GM23338 (cell line): ENCODE results near the gene POLQ. TPM values are rescaled to one million over a fixed set of nuclear protein-coding genes. Genes with fewer than 3 reads are reported as not detected.

Source experiments
- ATAC-seq: fragments of 200-7000 bp; cut with Tn5 transposase; 3 replicates; pipeline ENCODE4 v1.9.1; 2020
- DNase-seq: peaks from one replicate; pipeline ENCODE4 v3.0.0-alpha.2; 2015; ENCODE audit warnings: low spot score
- H2AFZ ChIP-seq: fragments of 200-600 bp; sonication (generic); 2 replicates; pipeline ENCODE4 v1.8.0; 2016; ENCODE audit warnings: antibody characterized with exemption, mild to moderate bottlenecking, moderate library complexity
- H3F3A ChIP-seq: fragments of 200-600 bp; sonication (generic); replicated peaks from 2 replicates; pipeline ENCODE4 v1.8.0; 2017; ENCODE audit warnings: antibody characterized with exemption, mixed run types, low read depth
- H3K27ac ChIP-seq: fragments of 200-600 bp; sonication (generic); 2 replicates; pipeline ENCODE4 v1.6.1; 2016; ENCODE audit warnings: low read depth
- H3K27me3 ChIP-seq: fragments of 200-600 bp; sonication (generic); 2 replicates; pipeline ENCODE4 v1.8.0; 2016; ENCODE audit warnings: mild to moderate bottlenecking, mixed run types, moderate library complexity; ENCODE audit not compliant: insufficient read depth
- H3K36me3 ChIP-seq: fragments of 200-600 bp; sonication (generic); 2 replicates; pipeline ENCODE4 v1.8.0; 2016; ENCODE audit warnings: mild to moderate bottlenecking; ENCODE audit not compliant: insufficient read depth
- H3K4me1 ChIP-seq: fragments of 200-600 bp; sonication (generic); 2 replicates; pipeline ENCODE4 v1.8.0; 2016; ENCODE audit warnings: mild to moderate bottlenecking, moderate library complexity; ENCODE audit not compliant: insufficient read depth
- H3K4me2 ChIP-seq: fragments of 200-600 bp; sonication (generic); 2 replicates; pipeline ENCODE4 v1.7.1; 2017; ENCODE audit warnings: mixed run types
- H3K4me3 ChIP-seq: fragments of 200-600 bp; sonication (generic); 2 replicates; pipeline ENCODE4 v1.6.1; 2016; ENCODE audit warnings: mixed run types
- H3K79me2 ChIP-seq: fragments of 200-600 bp; sonication (generic); replicated peaks from 2 replicates; pipeline ENCODE4 v1.8.0; 2017; ENCODE audit warnings: mild to moderate bottlenecking; ENCODE audit not compliant: insufficient read depth
- H3K9me2 ChIP-seq: fragments of 200-600 bp; sonication (generic); 2 replicates; pipeline ENCODE4 v1.8.0; 2017; ENCODE audit not compliant: insufficient read depth
- H4K20me1 ChIP-seq: fragments of 200-600 bp; sonication (generic); replicated peaks from 2 replicates; pipeline ENCODE4 v1.8.0; 2017; ENCODE audit warnings: mild to moderate bottlenecking; ENCODE audit not compliant: insufficient read depth
- H3K27ac Mint-ChIP-seq: 2 replicates; pipeline ENCODE4 v1.8.0; 2020; ENCODE audit warnings: inconsistent platforms, mild to moderate bottlenecking, moderate library complexity, mixed read lengths
- H3K27me3 Mint-ChIP-seq: 3 replicates; pipeline ENCODE4 v1.8.0; 2022; ENCODE audit warnings: low read depth, mild to moderate bottlenecking, moderate library complexity, mixed read lengths, inconsistent platforms; ENCODE audit not compliant: insufficient read depth, poor library complexity
- H3K36me3 Mint-ChIP-seq: 3 replicates; pipeline ENCODE4 v1.8.0; 2021; ENCODE audit warnings: low read depth, mild to moderate bottlenecking, inconsistent platforms, moderate library complexity, mixed read lengths
- H3K4me1 Mint-ChIP-seq: 3 replicates; pipeline ENCODE4 v1.8.0; 2020; ENCODE audit warnings: mild to moderate bottlenecking, inconsistent platforms, mixed read lengths
- H3K4me3 Mint-ChIP-seq: 3 replicates; pipeline ENCODE4 v1.8.0; 2021; ENCODE audit warnings: moderate library complexity, mild to moderate bottlenecking, inconsistent platforms, mixed read lengths
- H3K9me3 Mint-ChIP-seq: 3 replicates; pipeline ENCODE4 v1.8.0; 2020; ENCODE audit warnings: moderate library complexity, mild to moderate bottlenecking, inconsistent platforms, mixed read lengths
- CREB1 ChIP-seq: fragments of 250-450 bp; sonication (Bioruptor Pico); IDR thresholded peaks from 2 replicates; pipeline ENCODE4 v1.5.0; 2020; ENCODE audit warnings: low read depth, mild to moderate bottlenecking, moderate library complexity
- CTCF ChIP-seq, 2 experiments: fragments of 200-600 bp in 1 of 2; sonication (generic) in 1 of 2; conservative IDR thresholded peaks; 2 replicates each; pipeline versions ENCODE4 v1.5.1 to v1.6.1; 2016 to 2017; ENCODE audit warnings: antibody characterized with exemption in 2 of 2, low read depth in 2 of 2, mild to moderate bottlenecking in 2 of 2, moderate library complexity in 1 of 2
- ETS1 ChIP-seq: IDR thresholded peaks from 2 replicates; pipeline ENCODE4 v1.6.1; 2016; ENCODE audit warnings: antibody characterized with exemption
- EZH2 ChIP-seq: fragments of 200-600 bp; sonication (generic); IDR thresholded peaks from one replicate; pipeline ENCODE4 v1.8.0; 2017; ENCODE audit warnings: antibody characterized with exemption, mild to moderate bottlenecking, low read depth; ENCODE audit not compliant: unreplicated experiment
- NANOG ChIP-seq: IDR thresholded peaks from 2 replicates; pipeline ENCODE4 v1.6.1; 2016; ENCODE audit warnings: antibody characterized with exemption, borderline replicate concordance
- ZNF331 ChIP-seq: fragments of 250-450 bp; sonication (Bioruptor Pico); IDR thresholded peaks from 2 replicates; pipeline ENCODE4 v1.5.0; 2020; ENCODE audit warnings: low read depth, mild to moderate bottlenecking, moderate library complexity
- ZNF462 ChIP-seq: fragments of 250-450 bp; sonication (Bioruptor Pico); IDR thresholded peaks from 2 replicates; pipeline ENCODE4 v1.5.0; 2020; ENCODE audit warnings: mild to moderate bottlenecking, moderate library complexity
- polyA plus RNA-seq: library from polyadenylated mRNA; unstranded; fragments of >200 nt; fragmentation: Nextera tagmentation; extraction: Ambion mirVana; gene quantifications from 2 replicates; pipeline ENCODE4 v1.2.1, GENCODE V29; 2016
- total RNA-seq: library from RNA; depleted of rRNA; stranded (reverse); fragments of >200 nt; shearing (Covaris generic); gene quantifications from 2 replicates; pipeline ENCODE4 v1.2.3, GENCODE V29; 2014

The POLQ gene
- total and polyA plus RNA-seq, 2 experiments from 2014 or later, result 6.9 to 20.6 TPM

- H3K4me1 Mint-ChIP-seq, result peaks cover 7% of the 10 kb centered on the region
- H3K9me3 Mint-ChIP-seq, result no peaks in the 10 kb centered on the region
- H3K36me3 Mint-ChIP-seq, result peaks cover 51% of the 10 kb centered on the region
- Histone ChIP-seq H3K79me2 (peaks cover 33% of the 10 kb centered on the region), H2AFZ (no peak overlapping the region), H3K4me2 (no peak overlapping the region), H3K9me2 (no peaks in the 10 kb centered on the region), H3K27me3 (no peaks in the 10 kb centered on the region), H3K4me3 (no peak overlapping the region), H4K20me1 (0 out of 2 replicates have a peak, but pooled peaks cover 3% of the 10 kb centered on the region), H3K27ac (peak overlapping the region; percentile 10; the same call in 1 of the 2 replicates), H3K36me3 (peaks cover 10% of the 10 kb centered on the region; the same call in 1 of the 2 replicates), H3K4me1 (no peaks in the 10 kb centered on the region), H3F3A (no peaks in the 10 kb centered on the region)
- ATAC-seq, result no peak
- H3K4me3 Mint-ChIP-seq, result no peak overlapping the region
- H3K27me3 Mint-ChIP-seq, result peaks cover 3% of the 10 kb centered on the region
- DNase-seq, result no peak
- TF ChIP-seq NANOG (no peak), ZNF462 (no peak), CREB1 (CRISPR knock-in tag) (no peak), ZNF331 (CRISPR knock-in tag) (no peak), ETS1 (no peak), CTCF (conservative IDR thresholded peaks at IDR 0.05; ENCODE audit: low read depth in 2 of 2) (no peak), EZH2 (no peak)
- H3K27ac Mint-ChIP-seq, result peak overlapping the region; percentile 74; the same call in 1 of the 2 replicates
These were observed 30.5 kb downstream of the POLQ start for GRCh38 chr3:121515313-121515712.
